Prostate gland (tissue), 2 donors: ENCODE measurements around the gene HIVEP3. TPM values are rescaled to one million over a fixed set of nuclear protein-coding genes. Genes with fewer than 3 reads are reported as not detected.

Experiments
- DNase-seq: peaks from one replicate; pipeline ENCODE4 v3.0.0-alpha.2; 2019; ENCODE audit warnings: low spot score
- H3K27ac ChIP-seq, 2 donors: fragments of 200-600 bp; sonication (generic); 2 replicates each; pipeline ENCODE4 v1.5.1; 2017 to 2019
- H3K27me3 ChIP-seq: fragments of 200-600 bp; sonication (generic); replicated peaks from 2 replicates; pipeline ENCODE4 v1.5.1; 2019; ENCODE audit not compliant: insufficient read depth
- H3K36me3 ChIP-seq, 2 donors: fragments of 200-600 bp; sonication (generic); 1 replicate in 1 of 2; 2 replicates in 1 of 2; pipeline versions ENCODE4 v1.5.1 to v1.8.1; 2017 to 2019
- H3K4me1 ChIP-seq: fragments of 200-600 bp; sonication (generic); replicated peaks from 2 replicates; pipeline ENCODE4 v1.5.1; 2019
- H3K4me3 ChIP-seq, 2 donors: fragments of 200-600 bp; sonication (generic); 2 replicates each; pipeline ENCODE4 v1.5.1; 2017 to 2019
- H3K9me3 ChIP-seq: fragments of 200-600 bp; sonication (generic); 2 replicates; pipeline ENCODE4 v1.5.1; 2017
- CTCF ChIP-seq, 4 experiments: fragments of 200-600 bp in 2 of 4; fragments of 450-650 bp in 2 of 4; sonication (generic) in 2 of 4; IDR thresholded peaks; 1 replicate in 3 of 4; 2 replicates in 1 of 4; pipeline ENCODE4 v1.5.1; 2016 to 2019; ENCODE audit warnings: antibody characterized with exemption in 4 of 4, mild to moderate bottlenecking in 2 of 4, moderate library complexity in 2 of 4
- POLR2A ChIP-seq: fragments of 450-650 bp; IDR thresholded peaks from one replicate; pipeline ENCODE4 v1.6.1; 2016; ENCODE audit warnings: antibody characterized with exemption, mild to moderate bottlenecking
- POLR2AphosphoS5 ChIP-seq: sonication (generic); formaldehyde crosslinking; IDR thresholded peaks from one replicate; pipeline ENCODE4 v1.6.1; 2017; ENCODE audit warnings: antibody characterized with exemption
- WGBS: methylation state at CpG from one replicate; pipeline ENCODE4 v1.1.5; 2018; 5-methylcytosine and 5-hydroxymethylcytosine counted together
- intact Hi-C: fragments of 100-400 bp; cut with DNase I; formaldehyde crosslinking; loops from one replicate; pipeline ENCODE4 v1.14.2; 2022
- total RNA-seq, 2 donors: library from RNA; depleted of rRNA; stranded (reverse); fragments of >200 nt; gene quantifications; one replicate each; pipeline ENCODE4 v1.1.0, GENCODE V29; 2016

Gene HIVEP3
- total RNA-seq, 2 donors from 2014 or later = 9.3 to 11.2 TPM

- Histone ChIP-seq H3K4me3 (no peak overlapping the region), H3K27ac (peak overlapping the region; percentile 73 to 79)
- intact Hi-C loops = no loop called here
Observed at GRCh38 chr1:41880950-41881885, 37.5 kb downstream of the HIVEP3 start.

GRCh38 chr1:41880261-41880660, 38.5 kb downstream of the HIVEP3 start:
- no peak for TF ChIP-seq POLR2A
- TF ChIP-seq CTCF (IDR thresholded peaks at IDR 0.05) = no peak
- TF ChIP-seq POLR2AphosphoS5 = peak; percentile 61
- 70% methylated on average over 4 of the region's 4 CpGs for WGBS
- DNase-seq = no peak
- no peaks in the 10 kb centered on the region for H3K36me3 ChIP-seq
- H3K9me3 ChIP-seq = no peaks in the 10 kb centered on the region
- peak overlapping the region in 1 of 2 donors; percentile 79 for H3K27ac ChIP-seq
- peaks cover 3% of the 10 kb centered on the region for H3K4me1 ChIP-seq
- intact Hi-C loops = no loop called here
- no peak overlapping the region for H3K4me3 ChIP-seq
- H3K27me3 ChIP-seq = no peaks in the 10 kb centered on the region

More at GRCh38 chr1:41880950-41881885, 37.5 kb downstream of the HIVEP3 start:
- Histone ChIP-seq H3K27me3 (no peaks in the 10 kb centered on the region), H3K4me1 (peaks cover 3% of the 10 kb centered on the region), H3K9me3 (no peaks in the 10 kb centered on the region), H3K36me3 (no peaks in the 10 kb centered on the region)
- WGBS = 71% methylated on average over 5 of the region's 5 CpGs
- DNase-seq = no peak
- TF ChIP-seq CTCF (IDR thresholded peaks at IDR 0.05) (no peak), POLR2AphosphoS5 (peak; percentile 5), POLR2A (no peak)

GRCh38 chr1:41879617-41880016, 39.1 kb downstream of the HIVEP3 start:
- no peaks in the 10 kb centered on the region for H3K27me3 ChIP-seq
- H3K36me3 ChIP-seq = no peaks in the 10 kb centered on the region
- no peaks in the 10 kb centered on the region for H3K9me3 ChIP-seq
- H3K27ac ChIP-seq = no peak overlapping the region
- intact Hi-C loops = no loop called here
- no peak overlapping the region for H3K4me3 ChIP-seq
- DNase-seq = no peak
- peaks cover 3% of the 10 kb centered on the region for H3K4me1 ChIP-seq
- no peak for TF ChIP-seq POLR2AphosphoS5
- no peak for TF ChIP-seq CTCF (IDR thresholded peaks at IDR 0.05)
- no peak for TF ChIP-seq POLR2A

GRCh38 chr1:41878911-41879310, 39.8 kb downstream of the HIVEP3 start:
- 94% methylated on average over 5 of the region's 5 CpGs for WGBS
- Histone ChIP-seq H3K36me3 (no peaks in the 10 kb centered on the region), H3K27me3 (no peaks in the 10 kb centered on the region), H3K4me1 (peaks cover 3% of the 10 kb centered on the region), H3K9me3 (no peaks in the 10 kb centered on the region), H3K4me3 (no peak overlapping the region), H3K27ac (no peak overlapping the region)
- intact Hi-C loops = no loop called here
- DNase-seq = no peak
- TF ChIP-seq POLR2AphosphoS5 (no peak), POLR2A (no peak), CTCF (IDR thresholded peaks at IDR 0.05) (no peak)

GRCh38 chr1:41878495-41878894, 40.2 kb downstream of the HIVEP3 start:
- peaks cover 3% of the 10 kb centered on the region for H3K4me1 ChIP-seq
- H3K27ac ChIP-seq = no peak overlapping the region
- no peak for DNase-seq
- no peaks in the 10 kb centered on the region for H3K9me3 ChIP-seq
- no peak overlapping the region for H3K4me3 ChIP-seq
- no peaks in the 10 kb centered on the region for H3K36me3 ChIP-seq
- intact Hi-C loops = no loop called here
- H3K27me3 ChIP-seq = no peaks in the 10 kb centered on the region
- WGBS = 54% methylated on average over 1 of the region's 1 CpG
- TF ChIP-seq CTCF (IDR thresholded peaks at IDR 0.05) (no peak), POLR2A (no peak), POLR2AphosphoS5 (no peak)
